ENCODE results near the gene TYW1.
"Not testable (repeated sequence)": the region's sequence is repeated elsewhere in the genome, so short reads cannot be mapped to it uniquely, and the experiment has no call there.

DNA sequence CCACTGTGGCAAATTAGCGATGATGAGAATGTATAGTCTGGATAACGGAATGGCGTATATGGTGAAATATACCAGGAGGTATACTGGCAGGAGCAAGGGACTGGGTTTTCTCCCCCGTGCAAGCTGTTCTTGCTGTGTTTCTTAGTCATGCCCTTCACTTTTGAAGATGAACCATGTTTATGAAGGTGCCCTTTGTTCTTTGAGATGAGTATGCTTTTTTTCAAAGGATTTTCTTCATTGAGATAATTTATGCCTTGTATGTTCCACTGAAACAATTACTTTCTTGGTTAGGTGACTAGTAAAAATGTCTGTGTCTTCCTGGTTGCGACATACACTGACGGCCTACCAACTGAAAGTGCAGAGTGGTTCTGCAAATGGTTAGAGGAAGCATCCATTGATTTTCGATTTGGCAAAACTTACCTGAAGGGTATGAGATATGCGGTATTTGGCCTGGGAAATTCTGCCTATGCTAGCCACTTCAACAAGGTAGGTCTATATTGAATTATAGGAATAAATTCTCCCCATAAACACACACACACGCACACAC lies 17.5 kb downstream of the TYW1 start:
- not testable (repeated sequence) for TF ChIP-seq TARDBP (IDR thresholded peaks at IDR 0.05); CTBP1 (IDR thresholded peaks at IDR 0.05; ENCODE audit: borderline replicate concordance); FOXK2 (IDR thresholded peaks at IDR 0.05)
